ENCODE results near the gene RCE1. TPM values are rescaled to one million over a fixed set of nuclear protein-coding genes. Genes with fewer than 3 reads are reported as not detected.
A peak's percentile ranks its signal among the peaks of the same experiment; 100 is the strongest.

Gene RCE1
- total RNA-seq, 1 donor: 10.7 TPM

GRCh38 chr11:66885950-66886440 is 42.8 kb downstream of the RCE1 start:
- no peak for TF ChIP-seq CTCF (IDR thresholded peaks at IDR 0.05; ENCODE audit: insufficient read depth, low read length)
- no peak for DNase-seq (ENCODE audit: low read depth)
- no peak overlapping the region for H3K4me3 ChIP-seq (ENCODE audit: low read depth, low read length)

- TF ChIP-seq CTCF (IDR thresholded peaks at IDR 0.05; ENCODE audit: insufficient read depth, low read length): no peak
- no peak overlapping the region for H3K4me3 ChIP-seq (ENCODE audit: low read depth, low read length)
Observed at GRCh38 chr11:66886671-66887221, 43.5 kb downstream of the RCE1 start.

GRCh38 chr11:66887526-66887925 is 44.3 kb downstream of the RCE1 start:
- no peak for TF ChIP-seq CTCF (IDR thresholded peaks at IDR 0.05; ENCODE audit: insufficient read depth, low read length)
- H3K4me3 ChIP-seq (ENCODE audit: low read depth, low read length): no peak overlapping the region
- DNase-seq (ENCODE audit: low read depth): no peak

More at GRCh38 chr11:66886671-66887221, 43.5 kb downstream of the RCE1 start:
- peak; percentile 34 for DNase-seq (ENCODE audit: low read depth)

GRCh38 chr11:66888282-66888681 is 45.0 kb downstream of the RCE1 start:
- no peak overlapping the region for H3K4me3 ChIP-seq (ENCODE audit: low read depth, low read length)
- no peak for TF ChIP-seq CTCF (IDR thresholded peaks at IDR 0.05; ENCODE audit: insufficient read depth, low read length)
- no peak for DNase-seq (ENCODE audit: low read depth)

GRCh38 chr11:66889960-66890359 is 46.7 kb downstream of the RCE1 start:
- DNase-seq (ENCODE audit: low read depth): no peak
- no peak overlapping the region for H3K4me3 ChIP-seq (ENCODE audit: low read depth, low read length)
- no peak for TF ChIP-seq CTCF (IDR thresholded peaks at IDR 0.05; ENCODE audit: insufficient read depth, low read length)

- no peak overlapping the region for H3K4me3 ChIP-seq (ENCODE audit: low read depth, low read length)
- TF ChIP-seq CTCF (IDR thresholded peaks at IDR 0.05; ENCODE audit: insufficient read depth, low read length): no peak
- DNase-seq (ENCODE audit: low read depth): peak; percentile 87
Observed at GRCh38 chr11:66891851-66892660, 48.8 kb downstream of the RCE1 start.
